ENCODE data around the gene CFAP46.

GRCh38 chr10:132848291-132848701 lies 94.1 kb downstream of the CFAP46 start:
- no peak for TF ChIP-seq CTCF (IDR thresholded peaks at IDR 0.05)
- TF ChIP-seq EP300 (IDR thresholded peaks at IDR 0.05): no peak
- TF ChIP-seq POLR2A (IDR thresholded peaks at IDR 0.05): no peak
- no peak for TF ChIP-seq POLR2AphosphoS5 (IDR thresholded peaks at IDR 0.05)

Data from upper lobe of left lung (tissue), 4 donors.